PC-3 (cell line): Measurements from ENCODE around the gene KLHL11.
"Not testable (repeated sequence)": the region's sequence is repeated elsewhere in the genome, so short reads cannot be mapped to it uniquely, and the experiment has no call there.

ENCODE experiments used
- EZH2 ChIP-seq: fragments of 300-600 bp; sonication (generic); IDR thresholded peaks from one replicate; pipeline ENCODE4 v1.6.1; 2017; ENCODE audit warnings: antibody characterized with exemption, mild to moderate bottlenecking, low read length; ENCODE audit not compliant: unreplicated experiment
- EZH2phosphoT487 ChIP-seq: fragments of 300-600 bp; sonication (generic); IDR thresholded peaks from 2 replicates; pipeline ENCODE4 v1.6.1; 2018; ENCODE audit warnings: mild to moderate bottlenecking, antibody characterized with exemption, low read length, borderline replicate concordance
- TF ChIP-seq, protein P1 (sequence below): fragments of 300-600 bp; sonication (generic); conservative IDR thresholded peaks from 2 replicates; pipeline ENCODE4 v1.5.1; 2017; ENCODE audit warnings: antibody characterized with exemption, low read depth, mild to moderate bottlenecking, low read length

DNA sequence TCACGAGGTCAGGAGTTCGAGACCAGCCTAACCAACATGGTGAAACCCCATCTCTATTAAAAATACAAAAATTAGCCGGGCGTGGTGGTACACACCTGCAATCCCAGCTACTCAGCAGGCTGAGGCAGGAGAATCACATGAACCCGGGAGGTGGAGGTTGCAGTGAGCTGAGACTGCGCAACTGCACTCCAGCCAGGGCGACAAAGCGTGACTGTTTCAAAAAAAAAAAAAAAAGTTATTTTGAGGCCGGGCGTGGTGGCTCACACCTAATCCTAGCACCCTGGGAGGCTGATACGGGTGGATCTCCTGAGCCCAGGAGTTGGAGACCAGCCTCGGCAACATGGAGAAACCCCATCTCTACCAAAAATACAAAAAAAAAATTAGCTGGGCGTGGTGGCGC is 13.8 kb downstream of the KLHL11 start:
- TF ChIP-seq, protein P1, sequence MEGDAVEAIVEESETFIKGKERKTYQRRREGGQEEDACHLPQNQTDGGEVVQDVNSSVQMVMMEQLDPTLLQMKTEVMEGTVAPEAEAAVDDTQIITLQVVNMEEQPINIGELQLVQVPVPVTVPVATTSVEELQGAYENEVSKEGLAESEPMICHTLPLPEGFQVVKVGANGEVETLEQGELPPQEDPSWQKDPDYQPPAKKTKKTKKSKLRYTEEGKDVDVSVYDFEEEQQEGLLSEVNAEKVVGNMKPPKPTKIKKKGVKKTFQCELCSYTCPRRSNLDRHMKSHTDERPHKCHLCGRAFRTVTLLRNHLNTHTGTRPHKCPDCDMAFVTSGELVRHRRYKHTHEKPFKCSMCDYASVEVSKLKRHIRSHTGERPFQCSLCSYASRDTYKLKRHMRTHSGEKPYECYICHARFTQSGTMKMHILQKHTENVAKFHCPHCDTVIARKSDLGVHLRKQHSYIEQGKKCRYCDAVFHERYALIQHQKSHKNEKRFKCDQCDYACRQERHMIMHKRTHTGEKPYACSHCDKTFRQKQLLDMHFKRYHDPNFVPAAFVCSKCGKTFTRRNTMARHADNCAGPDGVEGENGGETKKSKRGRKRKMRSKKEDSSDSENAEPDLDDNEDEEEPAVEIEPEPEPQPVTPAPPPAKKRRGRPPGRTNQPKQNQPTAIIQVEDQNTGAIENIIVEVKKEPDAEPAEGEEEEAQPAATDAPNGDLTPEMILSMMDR = not testable (repeated sequence)
- TF ChIP-seq EZH2phosphoT487, EZH2: not testable (repeated sequence)
